D341Med (cell line): ENCODE results near the gene BOD1L1.
A peak's percentile ranks its signal among the peaks of the same experiment; 100 is the strongest.

Experiments
- DNase-seq: peaks from one replicate; pipeline ENCODE4 v3.0.0; 2012; ENCODE audit warnings: low spot score

BOD1L1 gene

DNA sequence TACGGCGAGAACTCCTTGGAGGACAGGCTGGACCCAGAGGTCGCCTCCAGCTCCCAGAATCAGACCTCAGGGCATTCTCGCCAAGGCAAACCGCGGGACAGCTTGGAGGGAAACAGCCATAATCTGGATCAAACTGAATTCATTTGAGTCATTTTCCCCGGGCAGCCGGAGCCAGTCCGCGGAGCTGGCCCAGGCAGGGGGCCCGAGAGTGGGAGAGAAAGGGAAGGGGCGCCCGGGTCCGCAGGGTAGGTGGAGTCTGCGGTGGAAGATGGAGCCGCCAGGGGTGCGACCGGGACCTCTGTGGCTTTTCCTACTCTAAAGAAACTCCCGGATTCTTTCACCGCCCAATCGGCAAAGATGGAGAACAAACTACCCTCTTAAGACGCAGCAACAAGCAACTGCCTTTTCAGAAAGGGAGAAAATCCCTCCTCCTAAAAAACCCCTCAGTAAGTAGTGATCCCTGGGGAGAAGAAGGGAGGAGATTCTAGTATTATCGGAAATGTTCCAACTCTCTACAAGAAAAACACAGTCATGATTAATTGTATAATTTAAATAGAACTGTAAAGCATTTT is 88.4 kb downstream of the BOD1L1 start:
- no peak for DNase-seq

DNA sequence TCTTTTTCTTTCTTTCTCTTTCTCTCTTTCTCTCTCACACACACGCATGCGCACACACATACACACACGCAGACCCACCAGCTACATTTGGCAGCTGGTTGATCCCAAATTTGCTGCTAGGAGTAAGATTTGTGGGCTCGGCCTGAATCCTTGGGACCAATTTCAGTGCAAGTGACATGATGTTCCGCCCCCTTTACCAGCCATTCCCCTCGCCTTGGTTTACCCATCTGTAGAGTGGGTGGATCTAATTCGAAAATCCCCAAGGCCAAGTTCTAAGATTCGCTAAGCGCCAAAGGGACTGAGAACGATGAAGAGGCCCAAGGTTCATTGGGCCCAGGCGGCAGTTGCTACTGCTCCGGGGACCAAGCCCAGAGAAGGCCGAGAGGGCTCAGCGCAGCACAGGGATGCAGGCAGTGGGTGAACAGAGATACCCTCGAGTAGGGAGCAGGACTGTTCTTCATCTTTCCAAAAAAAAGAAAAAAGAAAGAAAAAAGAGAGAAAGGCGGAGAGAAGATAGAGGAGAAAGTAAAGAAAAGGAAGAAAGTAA is 89.0 kb downstream of the BOD1L1 start:
- DNase-seq, result no peak

DNA sequence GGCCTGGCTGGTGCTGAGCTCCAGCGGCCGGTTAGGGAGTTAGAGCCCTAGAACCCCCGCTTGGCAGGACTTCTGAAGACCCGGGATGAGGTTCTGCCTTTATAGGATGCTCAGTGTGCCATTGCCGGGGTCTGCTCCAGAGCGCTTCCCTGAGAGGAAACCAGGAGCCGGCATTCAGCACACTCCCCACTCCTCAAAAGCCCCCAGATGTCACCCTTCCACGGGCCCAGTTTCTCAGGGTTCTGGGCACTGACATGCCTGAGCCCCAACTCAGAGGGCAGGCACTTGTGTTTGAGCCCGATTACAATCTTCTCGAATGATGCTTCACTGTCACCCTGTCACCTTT is 89.7 kb downstream of the BOD1L1 start:
- no peak for DNase-seq

DNA sequence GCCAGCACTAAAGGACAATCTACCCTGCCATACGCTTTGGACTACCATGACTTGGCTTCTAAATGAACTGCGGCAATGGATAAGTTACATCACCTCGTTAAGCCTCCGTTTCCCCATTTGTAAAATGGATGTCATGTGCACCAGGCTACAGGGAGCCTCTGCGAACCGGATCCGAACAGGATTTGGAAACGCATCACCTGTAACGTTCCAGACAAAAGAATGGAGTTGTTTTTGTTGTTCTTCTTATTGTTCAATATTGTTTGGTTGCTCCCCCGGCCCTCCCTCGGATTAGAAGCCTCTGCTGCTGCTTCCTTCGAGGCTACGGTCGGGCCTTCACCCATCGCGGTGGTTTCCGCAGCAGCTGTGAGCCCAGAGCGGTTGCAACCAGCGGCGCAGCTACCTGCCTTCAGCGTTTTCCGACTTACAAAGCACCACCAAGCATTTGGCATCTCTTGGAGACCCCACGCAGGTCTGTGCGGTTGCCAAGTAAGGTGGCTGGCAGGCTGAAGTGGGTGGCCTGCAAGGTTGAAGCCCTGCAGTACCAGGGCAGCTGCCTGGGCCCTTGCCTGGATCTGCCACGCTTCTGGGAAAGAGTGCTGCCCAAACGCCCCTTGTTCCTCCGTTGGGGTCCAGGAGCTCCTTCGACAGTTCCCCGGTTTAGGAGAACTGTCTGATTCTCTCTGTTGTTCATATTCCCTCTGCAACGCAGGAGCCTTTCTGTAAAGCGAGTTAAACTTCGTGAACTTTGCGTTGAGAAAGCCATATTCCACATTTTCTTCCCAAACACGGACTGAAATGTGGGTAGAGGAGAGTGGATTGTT is 90.3 kb downstream of the BOD1L1 start:
- no peak for DNase-seq

GRCh38 chr4:13536607-13537006 is 90.9 kb downstream of the BOD1L1 start:
- DNase-seq, result no peak

GRCh38 chr4:13535708-13536361 is 91.7 kb downstream of the BOD1L1 start:
- peak; percentile 22 for DNase-seq

- no peak for DNase-seq
Observed at GRCh38 chr4:13535118-13535517, 92.4 kb downstream of the BOD1L1 start.

DNA sequence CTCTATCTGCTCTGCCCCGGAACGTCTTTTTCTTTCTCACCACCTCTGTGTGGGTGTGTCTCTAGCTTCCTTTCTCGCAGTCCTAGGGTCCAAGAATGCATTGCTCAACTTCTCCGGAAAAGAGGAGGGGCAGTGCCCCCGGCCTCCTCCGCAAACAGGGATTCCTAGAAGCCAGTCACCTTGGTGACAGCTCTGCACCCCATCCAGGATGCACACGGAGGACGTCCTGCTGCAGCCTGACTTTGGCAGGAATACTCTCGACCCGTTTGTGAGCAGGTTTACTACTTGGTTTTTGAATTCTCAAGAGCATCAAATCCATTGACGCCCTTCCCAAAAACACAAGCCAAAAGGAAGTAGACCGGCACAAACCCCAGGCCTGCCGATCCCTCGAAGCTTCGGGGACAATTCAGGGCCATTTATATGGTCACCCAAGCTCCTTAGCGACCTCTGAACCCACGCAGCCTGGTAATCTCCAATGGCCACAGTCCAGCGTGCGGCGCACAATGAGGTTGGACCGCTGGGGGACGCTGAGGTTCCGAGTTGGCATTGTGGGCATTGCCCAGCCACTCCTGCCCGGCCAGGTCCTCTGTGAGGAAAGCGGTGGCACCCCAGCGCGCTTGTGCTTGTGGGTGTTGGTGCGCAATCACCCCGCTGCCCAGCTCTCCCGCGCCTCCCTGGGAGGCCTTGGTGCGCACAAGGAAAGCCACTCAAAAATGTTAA is 93.0 kb downstream of the BOD1L1 start:
- DNase-seq, result peak; percentile 27

DNA sequence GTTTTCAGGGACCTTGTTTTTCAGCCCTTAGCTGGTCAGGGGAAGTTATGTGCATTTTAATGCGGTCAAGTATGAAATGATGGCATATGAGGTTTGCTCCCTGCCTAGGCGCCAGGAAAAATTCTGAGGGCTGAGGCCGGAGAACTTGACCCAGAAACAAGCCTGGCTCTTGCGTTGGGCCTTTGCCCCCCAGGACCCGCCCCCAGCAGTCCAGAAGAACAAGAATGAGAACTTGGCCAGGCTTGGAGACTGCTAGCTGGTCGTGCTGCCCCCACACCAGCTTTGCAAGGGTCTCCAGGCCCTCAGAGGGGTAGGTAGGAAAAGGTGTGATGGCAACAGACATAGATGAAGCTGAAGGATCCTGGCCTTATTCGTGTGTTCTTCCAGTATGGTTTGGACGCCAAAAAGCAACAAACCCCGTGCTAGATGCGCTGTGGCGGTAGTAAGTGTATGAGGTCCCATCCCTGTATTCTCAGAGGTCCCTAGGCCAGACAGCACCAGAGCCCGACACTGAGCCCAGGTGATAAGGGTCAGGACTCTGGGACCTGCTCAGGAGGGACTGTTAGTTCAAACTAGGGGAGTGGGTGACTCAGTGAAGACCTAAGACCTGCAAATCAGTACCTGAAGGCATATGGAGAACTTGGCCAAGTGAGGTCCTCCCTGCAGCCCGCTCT is 93.7 kb downstream of the BOD1L1 start:
- DNase-seq, result no peak

DNA sequence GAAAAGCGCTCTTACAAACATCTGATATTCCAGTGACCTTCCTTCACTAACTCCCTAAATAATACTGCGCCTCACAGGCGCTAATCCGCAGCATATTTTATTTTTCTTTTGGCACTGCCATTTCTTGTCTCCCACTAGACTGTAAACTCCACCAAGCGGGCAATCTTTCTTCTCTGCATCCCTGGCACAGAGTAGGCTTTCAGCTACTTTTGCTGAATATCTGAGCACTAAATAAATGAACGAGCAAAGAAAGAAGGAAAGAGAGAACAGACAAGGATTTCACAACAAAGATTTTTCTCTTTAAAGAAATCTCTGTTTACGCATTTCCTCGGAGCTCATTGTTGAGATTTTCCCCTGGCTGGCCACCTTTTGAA is 95.9 kb downstream of the BOD1L1 start:
- DNase-seq, result no peak

- no peak for DNase-seq
Observed at GRCh38 chr4:13530823-13531624, 96.5 kb downstream of the BOD1L1 start.

- DNase-seq, result no peak
Observed at GRCh38 chr4:13529128-13529919, 98.2 kb downstream of the BOD1L1 start.

GRCh38 chr4:13528821-13529127 is 98.8 kb downstream of the BOD1L1 start:
- no peak for DNase-seq

- peak; percentile 22 for DNase-seq
Observed at GRCh38 chr4:13527981-13528820, 99.3 kb downstream of the BOD1L1 start.

GRCh38 chr4:13527192-13527980 is 100.1 kb downstream of the BOD1L1 start:
- peak; percentile 32 for DNase-seq

- no peak for DNase-seq
Observed at GRCh38 chr4:13526658-13527057, 100.9 kb downstream of the BOD1L1 start.

- no peak for DNase-seq
Observed at GRCh38 chr4:13525606-13526281, 101.8 kb downstream of the BOD1L1 start.
